Measurements from ENCODE around the gene LRRC73. TPM values are rescaled to one million over a fixed set of nuclear protein-coding genes. Genes with fewer than 3 reads are reported as not detected.
A peak's percentile ranks its signal among the peaks of the same experiment; 100 is the strongest.

LRRC73 gene
- total RNA-seq, 1 experiment from 2014 or later: 0.37 TPM

- CTCF ChIA-PET: interaction anchor here (0.5 to 9.0 kb wide), 25 partner anchors 8 to 1097 kb away, joined by 3 to 102 read pairs (median 5); partner anchors contain the start of genes DLK2, TJAP1 and YIPF3
- H3K27ac Mint-ChIP-seq (ENCODE audit: low read depth, unreplicated experiment): peak overlapping the region; percentile 88
- no peak for TF ChIP-seq CTCF (IDR thresholded peaks at IDR 0.05; ENCODE audit: unreplicated experiment)
- H3K4me1 Mint-ChIP-seq (ENCODE audit: insufficient read depth, unreplicated experiment): peaks cover 49% of the 10 kb centered on the region
- peak overlapping the region; percentile 43 for H3K4me3 Mint-ChIP-seq (ENCODE audit: unreplicated experiment)
- H3K9me3 Mint-ChIP-seq (ENCODE audit: unreplicated experiment): no peaks in the 10 kb centered on the region
- DNase-seq (ENCODE audit: unreplicated experiment): no peak
- intact Hi-C loops (cut with micrococcal nuclease): loop anchor here (2.0 to 5.0 kb wide), 3 partner anchors 16 to 595 kb away; partner anchors contain the start of gene ZNF318
- BruUV-seq (replicated peaks): no TSS peak
- POLR2A ChIA-PET: interaction anchor here (0.6 to 9.6 kb wide), 14 partner anchors 10 to 487 kb away, joined by 3 to 209 read pairs (median 13); partner anchors contain the start of genes DLK2, LRRC73, POLR1C and TJAP1
- no peaks in the 10 kb centered on the region for H3K27me3 Mint-ChIP-seq (ENCODE audit: insufficient read depth, unreplicated experiment)
- peaks cover 63% of the 10 kb centered on the region for H3K36me3 Mint-ChIP-seq (ENCODE audit: insufficient read depth, unreplicated experiment)
Observed at GRCh38 chr6:43497129-43497396, 13.1 kb downstream of the LRRC73 start.

- ChIA-PET POLR2A (interaction anchor here (0.6 to 9.6 kb wide), 23 partner anchors 10 to 486 kb away, joined by 3 to 209 read pairs (median 6); partner anchors contain the start of genes ABCC10, DLK2, LRRC73 and POLR1C), CTCF (interaction anchor here (0.6 to 9.0 kb wide), 36 partner anchors 9 to 666 kb away, joined by 3 to 102 read pairs (median 4); partner anchors contain the start of genes DLK2, TJAP1, YIPF3 and ZNF318)
- peak overlapping the region; percentile 88 for H3K27ac Mint-ChIP-seq (ENCODE audit: low read depth, unreplicated experiment)
- H3K4me1 Mint-ChIP-seq (ENCODE audit: insufficient read depth, unreplicated experiment): peaks cover 53% of the 10 kb centered on the region
- peak; percentile 88 for DNase-seq (ENCODE audit: unreplicated experiment)
- H3K27me3 Mint-ChIP-seq (ENCODE audit: insufficient read depth, unreplicated experiment): no peaks in the 10 kb centered on the region
- H3K4me3 Mint-ChIP-seq (ENCODE audit: unreplicated experiment): peak overlapping the region; percentile 43
- H3K36me3 Mint-ChIP-seq (ENCODE audit: insufficient read depth, unreplicated experiment): peaks cover 57% of the 10 kb centered on the region
- intact Hi-C loops (cut with micrococcal nuclease): loop anchor here (1.0 to 5.0 kb wide), 4 partner anchors 16 to 594 kb away; partner anchors contain the start of gene ZNF318
- no TSS peak for BruUV-seq (replicated peaks)
- peak; percentile 91 for TF ChIP-seq CTCF (IDR thresholded peaks at IDR 0.05; ENCODE audit: unreplicated experiment)
- no peaks in the 10 kb centered on the region for H3K9me3 Mint-ChIP-seq (ENCODE audit: unreplicated experiment)
Observed at GRCh38 chr6:43496370-43497128, 13.6 kb downstream of the LRRC73 start.

- Mint-ChIP-seq H3K27ac (ENCODE audit: low read depth, unreplicated experiment) (peak overlapping the region; percentile 88), H3K4me3 (ENCODE audit: unreplicated experiment) (peak overlapping the region; percentile 43), H3K9me3 (ENCODE audit: unreplicated experiment) (no peaks in the 10 kb centered on the region), H3K4me1 (ENCODE audit: insufficient read depth, unreplicated experiment) (peaks cover 53% of the 10 kb centered on the region), H3K36me3 (ENCODE audit: insufficient read depth, unreplicated experiment) (peaks cover 47% of the 10 kb centered on the region), H3K27me3 (ENCODE audit: insufficient read depth, unreplicated experiment) (no peaks in the 10 kb centered on the region)
- ChIA-PET POLR2A (interaction anchor here (0.6 to 9.6 kb wide), 21 partner anchors 9 to 233 kb away, joined by 3 to 209 read pairs (median 6); partner anchors contain the start of genes ABCC10, DLK2, LRRC73 and POLR1C), CTCF (interaction anchor here (0.5 to 9.0 kb wide), 32 partner anchors 10 to 441 kb away, joined by 3 to 102 read pairs (median 4); partner anchors contain the start of genes ABCC10, DLK2, TJAP1 and YIPF3)
- no TSS peak for BruUV-seq (replicated peaks)
- TF ChIP-seq CTCF (IDR thresholded peaks at IDR 0.05; ENCODE audit: unreplicated experiment): peak; percentile 30
- intact Hi-C loops (cut with micrococcal nuclease): loop anchor here (5.0 kb wide), 2 partner anchors 128 to 593 kb away; partner anchors contain the start of gene ZNF318
- DNase-seq (ENCODE audit: unreplicated experiment): peak; percentile 76
Observed at GRCh38 chr6:43495409-43495941, 14.7 kb downstream of the LRRC73 start.

DNA sequence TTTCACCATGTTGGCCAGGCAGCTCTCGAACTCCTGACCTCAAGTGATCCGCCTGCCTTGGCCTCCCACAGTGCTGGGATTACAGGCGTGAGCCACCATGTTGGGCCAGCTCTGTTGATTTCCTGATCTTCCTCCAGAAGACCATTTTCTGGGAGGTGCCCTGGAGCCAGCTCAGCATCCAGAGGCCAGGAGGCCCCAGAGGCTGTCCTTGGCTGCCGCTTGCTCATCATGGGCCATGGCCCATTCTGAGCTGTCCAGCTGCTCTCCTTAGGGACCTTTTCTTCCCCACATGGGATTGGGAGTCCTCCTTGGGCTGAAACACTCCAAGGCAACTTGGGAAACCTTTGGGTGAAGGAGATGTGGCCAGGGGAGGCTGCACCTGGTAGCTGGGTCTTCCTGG, 15.4 kb downstream of the LRRC73 start:
- POLR2A ChIA-PET: interaction anchor here (1.3 to 9.6 kb wide), 10 partner anchors 8 to 125 kb away, joined by 4 to 209 read pairs (median 27); partner anchors contain the start of genes DLK2, LRRC73, POLR1C and TJAP1

More for the DNA sequence above, 15.4 kb downstream of the LRRC73 start:
- intact Hi-C loops (cut with micrococcal nuclease): loop anchor here (5.0 kb wide), 2 partner anchors 127 to 592 kb away; partner anchors contain the start of gene ZNF318
- no peak for TF ChIP-seq CTCF (IDR thresholded peaks at IDR 0.05; ENCODE audit: unreplicated experiment)
- BruUV-seq (replicated peaks): no TSS peak
- Mint-ChIP-seq H3K27ac (ENCODE audit: low read depth, unreplicated experiment) (peak overlapping the region; percentile 88), H3K36me3 (ENCODE audit: insufficient read depth, unreplicated experiment) (peaks cover 42% of the 10 kb centered on the region), H3K9me3 (ENCODE audit: unreplicated experiment) (no peaks in the 10 kb centered on the region), H3K27me3 (ENCODE audit: insufficient read depth, unreplicated experiment) (no peaks in the 10 kb centered on the region), H3K4me1 (ENCODE audit: insufficient read depth, unreplicated experiment) (peaks cover 53% of the 10 kb centered on the region), H3K4me3 (ENCODE audit: unreplicated experiment) (peak overlapping the region; percentile 43)
- CTCF ChIA-PET: interaction anchor here (0.6 to 9.0 kb wide), 19 partner anchors 9 to 232 kb away, joined by 3 to 102 read pairs (median 3); partner anchors contain the start of genes ABCC10, DLK2, TJAP1 and ZNF318
- no peak for DNase-seq (ENCODE audit: unreplicated experiment)

All from MCF 10A (cell line).